WTC11 (cell line): ENCODE measurements around the gene SLC13A2.

Source experiments
- ZNF416 ChIP-seq: fragments of 250-450 bp; sonication (Bioruptor Pico); IDR thresholded peaks from 2 replicates; pipeline ENCODE4 v1.9.0; 2021; ENCODE audit warnings: mild to moderate bottlenecking, inconsistent platforms
- TF ChIP-seq, protein P1 (sequence below): fragments of 200-600 bp; IDR thresholded peaks from 2 replicates; pipeline ENCODE4 v1.8.0; 2022; ENCODE audit warnings: antibody characterized with exemption
- TF ChIP-seq, protein P2 (sequence below): sonication (generic); formaldehyde crosslinking; IDR thresholded peaks from 2 replicates; pipeline ENCODE4 v1.8.1; 2023; ENCODE audit warnings: mild to moderate bottlenecking, missing genetic modification reagents, moderate library complexity

DNA sequence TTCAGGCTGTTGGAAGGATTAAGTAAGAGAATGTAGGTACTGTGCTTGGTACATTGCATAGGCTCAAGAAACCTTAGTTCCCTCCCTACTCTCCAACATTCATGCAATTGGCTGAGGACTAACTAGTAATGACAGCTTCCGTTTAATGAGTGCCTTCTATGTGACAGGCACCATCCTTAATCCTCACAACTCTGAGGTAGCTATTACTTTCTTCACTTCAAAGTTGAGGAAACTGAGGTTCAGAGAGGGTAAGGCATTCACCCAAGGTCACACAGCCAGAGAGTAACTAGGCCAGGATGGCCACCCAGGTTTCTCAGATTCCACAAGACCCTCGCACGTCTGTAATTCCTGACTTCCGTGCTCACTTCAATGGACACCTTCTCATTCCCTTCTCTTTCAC lies 56.8 kb downstream of the SLC13A2 start:
- TF ChIP-seq, protein P1, sequence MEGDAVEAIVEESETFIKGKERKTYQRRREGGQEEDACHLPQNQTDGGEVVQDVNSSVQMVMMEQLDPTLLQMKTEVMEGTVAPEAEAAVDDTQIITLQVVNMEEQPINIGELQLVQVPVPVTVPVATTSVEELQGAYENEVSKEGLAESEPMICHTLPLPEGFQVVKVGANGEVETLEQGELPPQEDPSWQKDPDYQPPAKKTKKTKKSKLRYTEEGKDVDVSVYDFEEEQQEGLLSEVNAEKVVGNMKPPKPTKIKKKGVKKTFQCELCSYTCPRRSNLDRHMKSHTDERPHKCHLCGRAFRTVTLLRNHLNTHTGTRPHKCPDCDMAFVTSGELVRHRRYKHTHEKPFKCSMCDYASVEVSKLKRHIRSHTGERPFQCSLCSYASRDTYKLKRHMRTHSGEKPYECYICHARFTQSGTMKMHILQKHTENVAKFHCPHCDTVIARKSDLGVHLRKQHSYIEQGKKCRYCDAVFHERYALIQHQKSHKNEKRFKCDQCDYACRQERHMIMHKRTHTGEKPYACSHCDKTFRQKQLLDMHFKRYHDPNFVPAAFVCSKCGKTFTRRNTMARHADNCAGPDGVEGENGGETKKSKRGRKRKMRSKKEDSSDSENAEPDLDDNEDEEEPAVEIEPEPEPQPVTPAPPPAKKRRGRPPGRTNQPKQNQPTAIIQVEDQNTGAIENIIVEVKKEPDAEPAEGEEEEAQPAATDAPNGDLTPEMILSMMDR, result no peak
- TF ChIP-seq, protein P2, sequence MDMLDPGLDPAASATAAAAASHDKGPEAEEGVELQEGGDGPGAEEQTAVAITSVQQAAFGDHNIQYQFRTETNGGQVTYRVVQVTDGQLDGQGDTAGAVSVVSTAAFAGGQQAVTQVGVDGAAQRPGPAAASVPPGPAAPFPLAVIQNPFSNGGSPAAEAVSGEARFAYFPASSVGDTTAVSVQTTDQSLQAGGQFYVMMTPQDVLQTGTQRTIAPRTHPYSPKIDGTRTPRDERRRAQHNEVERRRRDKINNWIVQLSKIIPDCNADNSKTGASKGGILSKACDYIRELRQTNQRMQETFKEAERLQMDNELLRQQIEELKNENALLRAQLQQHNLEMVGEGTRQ (CRISPR knock-in tag), result no peak
- TF ChIP-seq ZNF416 (CRISPR knock-in tag), result no peak
